Measurements from ENCODE around the gene PGBD2. TPM values are rescaled to one million over a fixed set of nuclear protein-coding genes. Genes with fewer than 3 reads are reported as not detected.
A peak's percentile ranks its signal among the peaks of the same experiment; 100 is the strongest.

PGBD2 gene
- total and polyA plus RNA-seq, 9 of the 15 experiments (the other 6 are each of a cell fraction or from before 2014, with no cell fraction given) = 11.9 to 21.8 (median 14.7) TPM

- no peak for TF ChIP-seq FOXK1 (CRISPR knock-in tag; IDR thresholded peaks at IDR 0.05; ENCODE audit: borderline replicate concordance)
- no peak for TF ChIP-seq CBFA2T2 (conservative IDR thresholded peaks at IDR 0.05)
- TF ChIP-seq ZNF146 (CRISPR knock-in tag; IDR thresholded peaks at IDR 0.05; ENCODE audit: unreplicated experiment) = no peak
- TF ChIP-seq NUFIP1 (IDR thresholded peaks at IDR 0.05; ENCODE audit: partially characterized antibody) = no peak
- no peak for TF ChIP-seq IFI16 (CRISPR knock-in tag; IDR thresholded peaks at IDR 0.05)
- TF ChIP-seq CREBBP (IDR thresholded peaks at IDR 0.05; ENCODE audit: low read depth, low read length) = no peak
- TF ChIP-seq ZBTB17 (CRISPR knock-in tag; IDR thresholded peaks at IDR 0.05) = no peak
- TF ChIP-seq SAFB2 (IDR thresholded peaks at IDR 0.05; ENCODE audit: borderline replicate concordance, low read depth, low read length, severe bottlenecking) = no peak
- no peak for TF ChIP-seq ZNF668 (CRISPR knock-in tag; IDR thresholded peaks at IDR 0.05)
- no peak for TF ChIP-seq GTF2A2 (tag; IDR thresholded peaks at IDR 0.05)
- no peak for TF ChIP-seq ZNF354B (CRISPR knock-in tag; IDR thresholded peaks at IDR 0.05)
- no peak for TF ChIP-seq NR2C1 (IDR thresholded peaks at IDR 0.05)
- no peak for TF ChIP-seq NR2C1 (tag; IDR thresholded peaks at IDR 0.05)
- TF ChIP-seq LCOR (CRISPR knock-in tag; IDR thresholded peaks at IDR 0.05) = peak; percentile 59; the same call in 1 of the 2 replicates
- no peak for TF ChIP-seq ZNF347 (CRISPR knock-in tag; IDR thresholded peaks at IDR 0.05; ENCODE audit: low read depth)
- no peak for TF ChIP-seq XRCC5 (IDR thresholded peaks at IDR 0.05; ENCODE audit: low read depth, low read length)
- no peak for TF ChIP-seq HLTF (IDR thresholded peaks at IDR 0.05)
- no peak for TF ChIP-seq BCOR (IDR thresholded peaks at IDR 0.05)
- no peak for TF ChIP-seq SMC3 (conservative IDR thresholded peaks at IDR 0.05; ENCODE audit: insufficient read depth, low read depth, low read length)
- TF ChIP-seq TFAP4 (CRISPR knock-in tag; IDR thresholded peaks at IDR 0.05; ENCODE audit: borderline replicate concordance) = peak; percentile 58
- TF ChIP-seq ZNF165 (CRISPR knock-in tag; IDR thresholded peaks at IDR 0.05; ENCODE audit: borderline replicate concordance) = no peak
- no peak for TF ChIP-seq MLLT1 (IDR thresholded peaks at IDR 0.05)
- no peak for TF ChIP-seq ZNF3 (CRISPR knock-in tag; IDR thresholded peaks at IDR 0.05)
- TF ChIP-seq TAL1 (IDR thresholded peaks at IDR 0.05) = peak; percentile 6; the same call in 1 of the 2 replicates
- TF ChIP-seq KLF1 (tag; IDR thresholded peaks at IDR 0.05) = no peak
- no peak for TF ChIP-seq MAFK (IDR thresholded peaks at IDR 0.05; ENCODE audit: low read length)
- no peak for TF ChIP-seq HMGN3 (IDR thresholded peaks at IDR 0.05; ENCODE audit: borderline replicate concordance, extremely low read depth, insufficient read length, low read depth, low read length)
- no peak for TF ChIP-seq NONO (IDR thresholded peaks at IDR 0.05; ENCODE audit: low read depth in 2 of 2, low read length in 1 of 2)
- TF ChIP-seq RAD21 (CRISPR knock-in tag; conservative IDR thresholded peaks at IDR 0.05 in 1 of 2, IDR thresholded peaks at IDR 0.05 in 1 of 2) = no peak
- TF ChIP-seq ZNF785 (CRISPR knock-in tag; IDR thresholded peaks at IDR 0.05) = no peak
- TF ChIP-seq NEUROD1 (IDR thresholded peaks at IDR 0.05; ENCODE audit: borderline replicate concordance, low read depth, low read length, partially characterized antibody) = no peak
Measured at GRCh38 chr1:248926401-248927182, 20.6 kb downstream of the PGBD2 start (continued).
